HS-5 (cell line): ENCODE data around the gene SLC9C2.
"Not testable (repeated sequence)": the region's sequence is repeated elsewhere in the genome, so short reads cannot be mapped to it uniquely, and the experiment has no call there.

Experiments
- DNase-seq: peaks from one replicate; pipeline ENCODE4 v3.0.0-alpha.2; 2012; ENCODE audit warnings: low read depth

The SLC9C2 gene

DNA sequence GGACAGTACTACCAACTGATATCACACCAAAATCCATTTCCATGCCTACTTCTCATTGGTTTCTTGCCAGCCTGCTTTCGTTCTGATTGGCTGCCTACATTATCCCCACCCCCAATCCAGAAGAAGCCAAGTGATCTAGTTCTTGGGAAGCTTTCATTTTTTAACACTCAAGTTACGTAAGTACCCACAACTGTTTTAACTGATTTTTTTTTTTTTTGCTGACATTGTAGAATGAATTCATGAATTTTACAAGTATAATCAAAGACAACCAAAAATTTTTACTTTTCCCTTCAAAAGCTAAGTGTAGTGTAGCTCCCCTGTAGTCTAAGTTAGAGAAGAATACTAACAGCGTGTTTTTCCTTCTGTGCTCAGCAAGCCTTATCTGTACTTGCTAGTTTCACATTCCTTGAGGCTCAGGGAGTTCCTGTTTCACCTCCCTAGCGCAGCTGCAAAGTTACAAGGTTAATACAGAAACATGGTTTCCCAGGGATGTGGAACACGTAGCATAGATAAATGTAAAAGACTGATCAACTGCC is at the start of gene SLC9C2:
Gene SLC9C2 (minus strand): TSS at position 17 of the 536 bp plus-strand sequence. CDS start 1,296 bp downstream, outside the sequence.
- DNase-seq = no peak

DNA sequence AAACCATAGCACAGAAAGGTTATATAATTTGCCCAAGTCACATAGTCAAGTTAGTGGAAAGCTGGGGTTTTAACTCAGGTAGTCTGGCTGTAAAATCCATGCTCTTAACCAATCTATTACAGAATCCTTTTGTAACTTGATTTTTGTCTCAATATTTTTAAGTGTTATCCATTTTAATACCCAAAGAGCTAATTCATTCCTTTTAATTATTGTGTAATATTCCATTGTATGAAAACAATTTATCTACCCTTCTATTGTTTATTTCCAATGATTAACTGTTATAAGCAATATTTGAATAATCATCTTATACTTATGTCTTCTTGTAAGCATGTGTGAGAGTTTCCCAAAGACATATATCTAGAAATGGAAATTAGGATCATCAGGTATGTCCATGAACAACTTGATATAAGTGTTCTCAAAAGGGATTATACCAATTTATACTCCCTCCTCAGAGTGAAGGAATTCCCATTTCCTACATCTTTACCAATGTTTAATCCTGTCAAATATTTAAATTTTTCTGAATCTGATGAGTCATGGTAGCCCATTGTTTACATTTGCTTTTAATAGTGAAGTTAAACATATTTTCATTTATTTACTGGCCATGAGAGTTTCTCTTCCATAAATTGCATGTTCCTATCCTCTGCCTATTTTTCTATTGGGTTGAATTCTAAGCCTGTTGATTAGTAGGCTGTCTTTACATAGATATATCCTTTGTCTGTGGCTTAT is 46.2 kb upstream of the SLC9C2 start:
- DNase-seq = no peak

DNA sequence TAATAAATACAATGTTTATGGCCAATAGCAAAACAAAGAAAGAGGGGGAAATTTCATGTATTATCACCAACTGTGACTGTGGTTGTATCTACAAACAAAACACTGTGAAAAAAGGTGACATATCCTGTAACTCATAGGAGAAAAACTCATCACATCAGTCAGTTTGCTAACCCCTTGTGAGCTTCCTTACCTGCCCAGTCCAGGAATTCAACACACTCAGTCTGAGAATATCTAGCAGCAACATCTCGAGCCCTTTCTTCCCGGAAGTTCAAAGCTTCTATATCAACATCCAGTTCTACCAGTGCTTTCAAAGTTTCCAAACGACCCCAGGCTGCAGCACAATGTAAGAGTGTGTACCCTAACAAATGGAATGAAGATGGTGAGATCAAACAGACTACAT is 43.8 kb upstream of the SLC9C2 start:
- DNase-seq = no peak

DNA sequence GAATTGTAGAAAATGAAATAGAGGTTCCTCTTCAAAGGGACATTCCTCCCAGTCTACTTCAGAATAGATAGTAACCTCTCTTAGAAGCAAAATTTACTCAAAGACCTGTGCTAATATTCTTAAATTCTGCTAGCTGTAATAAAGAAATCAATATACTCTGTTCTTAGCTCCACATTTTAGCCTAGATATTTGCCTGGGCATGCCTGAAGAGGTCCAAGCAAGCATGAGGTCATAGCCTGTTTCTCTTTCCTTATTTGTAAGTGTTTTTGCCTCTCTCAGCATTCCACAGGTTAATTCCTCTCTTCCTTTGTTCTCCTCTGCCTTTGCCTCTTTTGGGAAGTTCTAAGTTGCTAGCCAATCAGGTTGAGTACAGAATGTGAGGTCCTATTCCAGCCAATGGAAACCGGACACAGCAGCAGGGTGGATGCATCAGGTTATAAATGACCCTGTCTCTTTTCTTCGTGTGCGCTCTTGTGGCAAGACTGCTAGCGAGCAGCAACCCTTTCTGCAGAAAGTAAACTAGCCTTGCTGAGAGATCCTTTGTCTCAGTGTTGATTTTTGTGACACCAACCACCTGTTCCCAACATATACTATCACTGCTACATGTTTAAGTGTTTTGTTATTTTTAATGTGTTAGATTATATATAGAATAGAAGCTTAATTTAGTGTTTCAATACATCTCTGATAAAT is 39.7 kb upstream of the SLC9C2 start:
- not testable (repeated sequence) for DNase-seq

GRCh38 chr1:173639102-173639501 is 36.2 kb upstream of the SLC9C2 start:
- no peak for DNase-seq

DNA sequence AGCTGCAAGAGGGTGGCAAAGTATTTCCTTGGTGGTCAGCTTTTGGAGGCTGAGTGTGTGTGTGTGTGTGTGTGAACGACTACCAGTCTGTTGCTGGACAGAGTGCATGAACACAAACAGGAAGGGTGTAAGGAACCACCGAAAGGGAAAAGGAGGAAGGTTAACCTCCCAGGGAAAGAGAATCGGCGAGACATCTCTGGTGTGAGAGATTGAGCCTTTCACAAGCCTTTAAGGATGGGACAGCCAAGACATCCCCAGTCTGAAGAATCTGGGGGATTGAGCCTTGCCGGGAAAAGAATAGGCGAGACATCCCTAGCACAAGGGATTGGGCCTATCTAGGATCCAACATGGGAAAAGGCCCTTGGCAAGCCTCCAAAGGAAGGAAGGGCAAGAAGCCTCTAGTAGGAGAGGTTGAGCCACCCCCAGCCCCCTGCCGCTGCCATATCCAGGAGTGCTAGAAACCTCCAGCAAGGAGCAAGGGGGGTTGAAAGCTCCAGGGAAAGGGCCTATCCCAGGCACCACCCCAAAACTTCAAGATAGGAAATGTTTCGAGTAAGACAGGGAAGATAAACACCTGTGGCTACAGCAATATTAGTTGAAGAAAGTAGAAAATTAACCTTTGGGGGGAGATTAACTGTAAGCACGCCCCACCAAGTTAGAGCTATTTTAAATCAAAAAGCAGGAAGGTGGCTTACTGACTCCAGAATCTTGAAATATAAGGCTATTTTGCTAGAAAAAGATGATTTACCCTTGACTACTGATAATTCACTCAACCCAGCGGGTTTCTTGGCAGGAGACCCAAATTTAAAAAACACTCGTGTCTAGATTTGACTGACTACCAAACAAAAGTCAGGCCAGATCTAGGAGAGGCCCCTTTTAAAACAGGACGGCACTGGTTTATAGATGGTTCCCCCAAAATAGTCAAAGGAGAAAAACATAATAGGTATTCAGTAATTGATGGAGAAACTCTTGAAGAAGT is 35.5 kb upstream of the SLC9C2 start:
- no peak for DNase-seq

DNA sequence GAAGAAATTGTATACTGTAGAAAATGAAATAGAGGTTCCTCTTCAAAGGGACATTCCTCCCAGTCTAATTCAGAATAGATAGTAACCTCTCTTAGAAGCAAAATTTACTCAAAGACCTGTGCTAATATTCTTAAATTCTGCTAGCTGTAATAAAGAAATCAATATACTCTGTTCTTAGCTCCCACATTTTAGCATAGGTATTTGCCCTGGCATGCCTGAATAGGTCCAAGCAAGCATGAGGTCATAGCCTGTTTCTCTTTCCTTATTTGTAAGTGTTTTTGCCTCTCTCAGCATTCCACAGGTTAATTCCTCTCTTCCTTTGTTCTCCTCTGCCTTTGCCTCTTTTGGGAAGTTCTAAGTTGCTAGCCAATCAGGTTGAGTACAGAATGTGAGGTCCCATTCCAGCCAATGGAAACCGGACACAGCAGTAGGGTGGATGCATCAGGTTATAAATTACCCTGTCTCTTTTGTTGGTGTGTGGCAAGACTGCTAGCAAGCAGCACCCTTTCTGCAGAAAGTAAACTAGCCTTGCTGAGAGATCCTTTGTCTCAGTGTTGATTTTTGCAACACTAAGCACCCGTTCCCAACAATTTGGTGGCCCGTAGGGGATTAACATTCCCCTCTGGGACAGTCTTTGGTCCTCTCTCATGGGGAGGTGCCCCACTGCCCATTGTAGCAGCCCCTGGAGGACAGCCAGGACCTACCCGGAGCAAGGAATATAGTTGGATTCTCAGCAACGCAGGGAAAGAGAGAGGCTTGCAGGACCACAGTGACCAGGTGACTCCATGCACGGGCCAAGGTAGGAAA is 34.6 kb upstream of the SLC9C2 start:
- DNase-seq = not testable (repeated sequence)

- DNase-seq = no peak
Observed at GRCh38 chr1:173635116-173635515, 32.2 kb upstream of the SLC9C2 start, which contains the start of gene TEX50. TEX50 (plus strand) TSS chr1:173635338; CDS start chr1:173635522, 184 bp downstream.

DNA sequence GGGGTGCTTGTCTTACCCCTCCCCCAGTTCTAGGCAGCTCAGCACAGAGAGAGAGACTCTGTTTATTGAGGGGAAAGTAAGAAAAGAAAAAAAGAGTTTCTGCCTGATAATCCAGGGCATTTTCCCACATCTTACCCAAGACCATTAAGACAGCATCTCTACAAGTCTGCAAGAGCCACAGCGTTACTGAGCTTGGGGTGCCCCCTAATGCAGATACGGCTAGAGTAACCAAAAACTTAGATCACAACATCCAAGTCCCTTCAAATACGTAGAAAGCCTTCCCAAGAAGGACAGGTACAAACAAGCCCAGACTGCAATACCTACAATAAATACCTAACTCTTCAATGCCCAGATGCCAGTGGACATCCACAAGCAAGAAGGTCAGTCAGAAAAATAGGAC is 26.0 kb upstream of the SLC9C2 start:
- DNase-seq = no peak

DNA sequence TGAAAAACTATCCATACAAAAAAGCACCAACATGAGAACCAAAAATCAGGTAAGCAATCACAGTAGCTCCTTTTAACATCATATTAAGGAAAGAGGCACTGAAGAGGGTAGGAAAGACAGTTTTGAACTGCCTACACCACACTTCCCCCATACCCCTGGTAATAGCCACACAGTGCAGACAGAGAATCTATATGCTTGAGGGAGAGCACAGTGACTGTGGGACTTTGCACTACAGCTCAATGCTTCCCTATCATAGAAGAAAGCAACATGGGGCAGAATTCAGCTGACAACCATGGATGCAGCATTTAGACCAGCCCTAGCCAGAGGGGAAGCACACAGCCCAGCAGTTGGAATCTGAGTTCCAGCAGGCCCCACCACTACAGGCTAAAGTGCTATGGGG is 24.4 kb upstream of the SLC9C2 start:
- no peak for DNase-seq

DNA sequence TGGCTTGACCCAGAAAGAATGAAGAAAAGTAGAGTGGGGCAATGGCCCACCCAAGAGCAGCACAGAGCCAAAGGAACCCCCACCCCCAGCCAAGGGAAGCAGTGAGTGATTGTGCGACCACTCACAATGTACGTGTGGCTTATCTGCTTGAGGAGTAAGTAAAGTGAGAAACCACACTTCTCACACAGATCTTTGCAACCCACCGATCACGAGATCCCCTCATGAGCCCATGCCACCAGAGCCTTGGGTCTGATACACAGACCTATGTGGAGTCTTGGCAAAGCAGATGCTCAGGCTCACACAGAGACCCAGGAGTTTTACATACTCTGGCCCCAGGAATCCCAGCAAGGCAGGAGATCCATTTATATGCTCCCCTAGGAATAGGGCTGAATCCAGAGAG is 14.0 kb upstream of the SLC9C2 start:
- no peak for DNase-seq

DNA sequence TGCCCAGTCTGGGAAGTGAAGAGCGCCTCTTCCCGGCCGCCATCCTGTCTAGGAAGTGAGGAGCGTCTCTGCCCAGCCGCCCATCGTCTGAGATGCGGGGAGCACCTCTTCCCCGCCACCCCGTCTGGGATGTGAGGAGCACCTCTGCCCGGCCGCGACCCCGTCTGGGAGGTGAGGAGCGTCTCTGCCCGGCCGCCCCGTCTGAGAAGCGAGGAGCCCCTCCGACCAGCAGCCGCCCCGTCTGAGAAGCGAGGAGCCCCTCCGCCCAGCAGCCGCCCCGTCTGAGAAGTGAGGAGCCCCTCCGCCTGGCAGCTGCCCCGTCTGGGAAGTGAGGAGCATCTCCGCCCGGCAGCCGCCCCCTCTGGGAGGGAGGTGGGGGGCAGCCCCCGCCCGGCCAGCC is 10.2 kb upstream of the SLC9C2 start:
- DNase-seq = not testable (repeated sequence)

- no peak for DNase-seq
Observed at GRCh38 chr1:173608503-173609216, 5.8 kb upstream of the SLC9C2 start.

DNA sequence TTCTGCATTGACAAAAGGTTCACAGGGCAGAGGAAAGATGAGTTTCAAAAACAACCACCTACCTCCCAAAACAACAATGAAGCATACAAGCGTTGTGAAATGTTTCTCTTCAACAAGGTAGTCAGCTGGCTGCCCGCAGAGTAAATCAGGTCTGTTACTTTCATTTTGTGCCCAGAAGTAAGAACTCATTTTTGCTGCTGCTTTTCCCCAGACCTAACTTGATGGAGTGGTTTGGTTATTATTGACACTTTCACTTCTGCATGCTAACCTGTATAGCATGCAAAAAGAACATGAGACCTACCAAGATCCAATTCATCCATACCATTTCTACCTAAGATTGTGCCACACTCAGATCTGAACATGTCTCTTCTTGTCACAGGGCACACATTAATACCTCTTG is 1.3 kb downstream of the SLC9C2 start:
- DNase-seq = no peak

DNA sequence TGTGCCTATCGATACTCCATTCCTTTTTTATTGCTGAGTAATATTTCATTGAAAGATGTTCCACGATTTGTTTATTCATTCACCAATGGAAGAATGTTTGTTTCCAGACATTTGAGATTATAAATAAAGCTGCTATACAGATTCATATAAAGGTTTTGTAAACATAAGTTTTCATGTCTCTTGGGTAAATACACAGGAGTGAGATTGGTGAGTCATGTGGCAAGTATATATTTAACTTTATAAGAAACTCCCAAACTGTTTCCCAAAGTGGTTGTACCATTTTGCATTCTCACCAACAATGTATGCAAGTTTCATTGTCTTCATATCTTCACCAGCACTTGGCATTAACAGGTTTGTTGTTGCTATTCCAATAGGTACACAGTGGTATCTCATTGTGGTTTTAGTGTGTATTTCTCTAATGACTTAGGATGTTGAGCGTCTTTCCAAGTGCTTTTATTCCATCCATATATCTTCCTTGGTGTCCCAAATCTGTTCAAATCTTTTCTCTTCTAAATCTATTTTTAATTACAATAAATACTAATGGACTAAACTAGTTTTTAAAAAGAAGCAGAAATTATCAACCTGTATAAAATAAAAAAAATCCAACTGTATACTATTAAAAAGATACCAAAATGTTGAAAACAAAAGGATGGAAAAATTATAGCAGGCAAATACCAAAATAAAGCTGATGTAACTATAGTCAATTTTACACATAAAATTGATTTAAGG is 6.6 kb downstream of the SLC9C2 start:
- no peak for DNase-seq

- not testable (repeated sequence) for DNase-seq
Observed at GRCh38 chr1:173591138-173591537, 11.7 kb downstream of the SLC9C2 start.

DNA sequence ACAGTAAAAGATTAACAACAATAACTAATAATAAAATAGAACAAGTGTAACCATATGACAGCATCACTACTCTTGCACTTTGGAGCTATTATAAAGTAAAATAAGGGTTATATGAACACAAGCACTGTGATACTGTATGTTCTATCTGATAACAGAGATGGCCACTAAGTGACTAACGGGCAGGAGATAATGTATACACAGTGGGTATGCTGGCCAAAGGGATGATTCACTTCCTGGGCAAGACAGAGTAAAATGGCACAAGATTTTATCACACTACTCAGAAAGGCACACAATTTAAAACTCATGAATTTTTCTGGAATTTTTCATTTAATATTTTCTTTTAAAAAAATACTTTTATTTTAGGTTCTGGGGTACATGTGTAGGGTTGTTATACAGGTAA is 12.3 kb downstream of the SLC9C2 start:
- peak; percentile 18 for DNase-seq

- DNase-seq = no peak
Observed at GRCh38 chr1:173581383-173582079, 21.3 kb downstream of the SLC9C2 start.

DNA sequence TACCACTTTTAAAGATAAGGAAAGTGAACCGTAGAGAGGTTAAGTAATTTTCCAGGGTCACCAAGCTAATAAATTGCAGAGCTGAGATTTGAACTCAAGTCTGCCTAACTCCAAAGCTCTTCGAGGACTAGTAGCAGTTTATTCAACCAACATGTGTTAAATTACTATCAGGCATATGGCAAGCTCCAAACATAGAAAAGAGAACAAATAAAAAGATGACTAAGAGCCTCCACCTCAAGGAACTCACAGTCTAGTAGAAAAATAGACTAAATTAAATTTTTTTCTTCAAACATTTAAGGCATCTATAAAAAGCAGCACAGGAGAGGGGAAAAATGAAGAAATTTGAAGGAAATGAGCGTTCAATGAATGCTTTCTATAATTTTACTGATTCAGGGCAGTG is 22.2 kb downstream of the SLC9C2 start:
- DNase-seq = no peak
